ENCODE results near the gene ERGIC1.

ERGIC1 gene

DNA sequence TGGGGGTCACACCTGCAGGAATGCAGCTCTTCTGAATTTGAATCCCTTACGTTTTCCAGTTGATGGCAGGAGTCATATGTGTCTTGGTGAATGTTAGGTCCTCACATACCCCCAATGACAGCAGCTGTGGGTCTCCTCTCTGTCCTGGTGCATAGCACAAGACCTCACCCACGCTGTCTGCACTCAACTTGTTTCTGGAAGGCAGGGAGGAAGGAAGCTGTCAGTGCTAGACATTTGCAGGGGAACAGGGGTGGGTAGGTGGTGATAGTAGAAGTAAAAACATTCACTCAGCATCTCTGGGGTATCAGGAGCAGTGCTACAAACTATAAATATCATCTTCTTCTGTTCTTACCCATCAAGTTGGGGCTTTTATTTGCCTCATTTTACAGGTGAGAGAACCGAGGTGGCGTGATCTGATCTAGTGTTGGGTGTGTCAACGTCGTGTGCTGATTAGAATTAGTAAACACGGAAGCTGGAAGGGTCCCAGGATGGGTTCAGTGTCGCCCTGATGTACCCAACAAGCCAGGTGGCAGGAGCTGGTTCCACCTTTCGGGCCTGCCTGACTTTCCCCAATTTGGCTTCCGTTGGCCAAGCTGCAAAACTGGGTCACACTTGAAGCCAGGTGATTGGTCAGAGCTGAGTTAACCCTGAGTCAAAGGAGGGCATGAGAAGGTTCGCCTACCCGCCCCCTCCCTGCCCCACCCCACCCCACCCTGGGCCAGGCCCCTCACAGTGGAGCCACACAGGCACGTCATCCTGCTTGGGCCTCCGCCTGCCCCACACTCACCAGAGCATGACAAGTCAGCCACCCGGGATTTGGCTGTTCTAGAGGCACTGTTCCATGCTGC lies 15.8 kb downstream of the ERGIC1 start:
- TF ChIP-seq, protein P1, sequence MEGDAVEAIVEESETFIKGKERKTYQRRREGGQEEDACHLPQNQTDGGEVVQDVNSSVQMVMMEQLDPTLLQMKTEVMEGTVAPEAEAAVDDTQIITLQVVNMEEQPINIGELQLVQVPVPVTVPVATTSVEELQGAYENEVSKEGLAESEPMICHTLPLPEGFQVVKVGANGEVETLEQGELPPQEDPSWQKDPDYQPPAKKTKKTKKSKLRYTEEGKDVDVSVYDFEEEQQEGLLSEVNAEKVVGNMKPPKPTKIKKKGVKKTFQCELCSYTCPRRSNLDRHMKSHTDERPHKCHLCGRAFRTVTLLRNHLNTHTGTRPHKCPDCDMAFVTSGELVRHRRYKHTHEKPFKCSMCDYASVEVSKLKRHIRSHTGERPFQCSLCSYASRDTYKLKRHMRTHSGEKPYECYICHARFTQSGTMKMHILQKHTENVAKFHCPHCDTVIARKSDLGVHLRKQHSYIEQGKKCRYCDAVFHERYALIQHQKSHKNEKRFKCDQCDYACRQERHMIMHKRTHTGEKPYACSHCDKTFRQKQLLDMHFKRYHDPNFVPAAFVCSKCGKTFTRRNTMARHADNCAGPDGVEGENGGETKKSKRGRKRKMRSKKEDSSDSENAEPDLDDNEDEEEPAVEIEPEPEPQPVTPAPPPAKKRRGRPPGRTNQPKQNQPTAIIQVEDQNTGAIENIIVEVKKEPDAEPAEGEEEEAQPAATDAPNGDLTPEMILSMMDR (IDR thresholded peaks at IDR 0.05): no peak

DNA sequence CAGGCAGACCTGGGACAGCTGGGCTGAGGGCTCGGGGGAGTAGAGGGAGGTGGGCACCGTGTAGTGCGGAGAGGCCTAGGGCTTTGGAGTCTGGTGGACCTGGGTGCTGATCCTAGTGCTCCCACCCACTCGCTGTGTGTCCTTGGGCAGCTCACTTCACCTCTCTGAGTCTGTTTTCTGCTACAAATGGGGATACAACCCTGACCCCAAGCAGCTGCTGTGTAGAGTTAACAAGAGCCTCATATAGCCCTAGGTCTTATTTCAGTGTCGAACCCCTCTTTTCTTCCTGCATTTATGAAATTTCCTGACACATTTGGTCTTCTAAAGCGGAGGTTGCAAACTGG lies 16.4 kb downstream of the ERGIC1 start:
- TF ChIP-seq, protein P1 (IDR thresholded peaks at IDR 0.05): no peak

DNA sequence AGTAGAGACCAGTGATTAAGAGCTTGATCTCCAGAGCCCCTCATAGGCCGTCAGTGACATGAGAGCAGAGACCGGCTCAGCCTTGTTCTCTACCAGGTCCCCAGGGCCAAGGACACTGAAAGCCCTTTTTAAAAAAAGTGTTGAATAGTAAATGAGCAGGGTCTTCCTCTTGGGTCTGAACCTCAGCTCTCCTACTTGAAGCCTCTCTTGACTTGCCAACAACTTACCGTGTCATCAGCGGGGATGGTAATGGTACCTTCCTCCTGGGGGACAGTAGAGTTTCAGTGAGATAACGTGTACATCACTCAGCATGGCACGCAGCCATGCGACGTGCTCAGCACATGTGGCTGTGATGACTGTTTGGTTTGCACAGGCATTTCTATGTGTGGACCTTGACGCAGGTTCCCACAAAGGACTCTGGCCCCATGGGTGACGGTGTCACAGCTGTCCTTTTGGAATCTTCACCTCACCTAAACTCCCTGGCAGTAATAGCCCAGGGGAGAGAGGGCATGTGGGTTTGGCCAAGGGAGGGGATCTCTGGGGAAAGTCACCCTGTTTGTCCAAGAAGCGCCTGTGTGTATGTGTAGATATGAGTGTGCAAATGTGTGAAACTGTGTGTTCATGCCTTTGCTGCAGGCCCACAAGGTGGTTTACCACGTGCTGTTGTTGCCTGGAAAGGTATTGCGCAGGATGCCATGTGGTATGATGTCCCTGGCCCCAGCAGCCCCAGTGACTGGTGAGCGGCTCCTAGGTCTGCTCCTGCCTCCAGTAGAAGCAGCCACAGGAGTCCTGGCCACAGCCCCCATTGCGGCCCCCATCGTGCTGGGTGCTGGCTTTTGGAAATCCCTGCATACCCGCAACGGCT lies 18.7 kb downstream of the ERGIC1 start:
- TF ChIP-seq, protein P1 (IDR thresholded peaks at IDR 0.05): no peak

DNA sequence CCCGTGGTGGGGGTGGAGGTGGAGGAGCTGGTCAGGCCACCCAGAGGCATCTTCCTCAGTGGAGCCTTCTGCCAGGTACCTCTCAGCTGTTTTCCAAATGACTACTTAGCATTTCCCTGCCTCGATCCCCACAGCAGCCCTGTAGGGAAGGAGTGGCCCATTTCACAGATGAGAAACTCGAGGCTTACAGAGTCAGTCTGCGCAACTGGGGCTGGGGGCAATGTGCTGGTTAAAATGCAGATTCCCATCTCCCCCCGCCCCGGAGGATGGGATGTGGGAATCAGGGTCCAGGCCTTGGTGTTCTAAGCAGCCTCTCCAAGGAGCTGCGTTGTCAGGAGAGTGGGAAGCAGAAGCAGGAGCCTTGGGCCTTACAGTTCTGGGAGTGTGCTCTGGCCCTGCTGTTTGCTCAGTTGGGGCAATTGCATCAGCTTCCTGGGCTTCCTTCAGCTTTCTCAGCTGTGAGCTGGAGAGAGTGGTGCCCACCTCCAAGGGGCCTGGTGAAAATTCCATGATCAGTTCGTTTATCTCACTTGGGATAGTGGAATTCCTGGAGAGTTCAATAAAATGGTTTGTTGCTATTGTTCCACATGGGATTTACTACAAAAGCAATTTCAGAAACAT lies 19.4 kb downstream of the ERGIC1 start:
- TF ChIP-seq, protein P1 (IDR thresholded peaks at IDR 0.05): no peak

DNA sequence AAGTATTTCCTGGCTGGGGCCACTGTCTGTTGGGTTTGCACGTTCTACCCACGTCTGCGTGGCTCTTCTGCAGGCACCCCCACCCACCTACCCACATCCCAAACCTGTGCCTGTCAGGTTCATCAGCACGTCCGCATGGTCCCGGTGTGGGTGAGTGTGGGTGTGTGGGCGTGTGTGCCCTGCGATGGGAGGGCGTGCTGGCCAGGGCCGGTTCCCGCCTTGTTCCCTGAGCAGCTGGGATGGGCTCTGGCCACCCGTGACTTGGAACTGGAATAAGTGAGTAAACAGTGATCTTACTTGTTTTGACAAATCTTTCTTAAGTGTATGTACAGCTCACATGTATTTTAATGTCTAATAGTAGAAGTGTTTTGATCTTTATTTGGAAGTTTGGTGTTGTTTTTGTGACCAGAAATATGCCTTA lies 20.4 kb downstream of the ERGIC1 start:
- TF ChIP-seq, protein P1 (IDR thresholded peaks at IDR 0.05): no peak

DNA sequence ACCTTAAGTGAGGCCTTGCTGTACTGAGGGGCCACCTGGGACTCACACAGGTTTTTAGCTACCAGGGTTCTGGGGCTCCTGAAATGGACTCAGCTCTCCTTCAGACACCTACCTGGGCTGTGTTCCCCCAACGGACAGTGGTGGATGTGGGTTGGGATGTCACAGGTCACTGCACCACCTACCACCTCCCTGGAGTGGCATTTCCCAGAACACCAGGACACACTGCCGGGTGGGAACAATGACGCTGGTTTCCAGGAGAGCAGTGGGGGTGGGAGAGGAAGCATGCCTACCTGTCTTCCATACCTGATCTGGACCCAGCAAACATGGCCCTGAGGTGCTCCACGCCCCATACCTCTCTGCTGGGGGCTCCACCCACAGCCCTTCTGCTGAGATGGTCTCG lies 20.9 kb downstream of the ERGIC1 start:
- TF ChIP-seq, protein P1 (IDR thresholded peaks at IDR 0.05): no peak

DNA sequence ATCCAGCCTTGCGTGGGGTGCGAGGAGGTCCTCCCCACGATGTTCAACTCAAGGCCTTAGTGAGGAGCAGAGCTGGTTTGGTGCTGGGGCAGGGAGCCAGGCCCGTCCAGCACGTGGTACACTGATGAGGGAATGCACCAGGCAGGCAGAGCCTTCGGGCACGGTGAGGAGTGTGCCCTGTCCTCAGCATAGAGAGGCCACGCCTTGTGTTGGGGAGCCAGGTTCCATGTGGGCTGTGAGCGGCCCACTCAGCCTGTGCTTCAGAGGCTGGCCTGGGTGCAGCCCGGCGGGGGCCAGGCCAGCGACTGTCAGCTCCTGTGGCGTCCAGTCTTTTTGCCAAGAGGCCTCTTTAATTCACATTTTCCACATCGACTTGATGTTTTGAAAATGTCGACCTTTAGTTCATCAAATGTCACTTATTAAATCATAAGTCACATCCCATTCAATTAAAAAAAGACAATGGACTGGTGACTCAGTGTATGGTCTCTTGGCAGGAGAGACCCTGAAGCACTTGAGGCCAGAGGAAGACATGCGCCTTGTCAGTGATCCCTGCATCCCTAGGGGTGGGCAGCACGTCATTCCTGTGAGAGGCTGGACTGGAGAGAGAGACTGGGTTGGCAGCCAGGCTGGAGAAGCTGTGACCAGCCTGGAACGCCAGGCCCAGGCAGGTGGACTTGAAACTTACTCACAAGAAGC lies 21.7 kb downstream of the ERGIC1 start:
- TF ChIP-seq, protein P1 (IDR thresholded peaks at IDR 0.05): no peak
